HG02610 (cell line): Measurements from ENCODE around the gene CHD2.

ENCODE experiments used
- ATAC-seq: cut with Tn5 transposase; IDR thresholded peaks from one replicate; pipeline ENCODE4 v1.9.1; 2021; ENCODE audit warnings: mild to moderate bottlenecking, moderate library complexity; ENCODE audit not compliant: unreplicated experiment

Gene CHD2

DNA sequence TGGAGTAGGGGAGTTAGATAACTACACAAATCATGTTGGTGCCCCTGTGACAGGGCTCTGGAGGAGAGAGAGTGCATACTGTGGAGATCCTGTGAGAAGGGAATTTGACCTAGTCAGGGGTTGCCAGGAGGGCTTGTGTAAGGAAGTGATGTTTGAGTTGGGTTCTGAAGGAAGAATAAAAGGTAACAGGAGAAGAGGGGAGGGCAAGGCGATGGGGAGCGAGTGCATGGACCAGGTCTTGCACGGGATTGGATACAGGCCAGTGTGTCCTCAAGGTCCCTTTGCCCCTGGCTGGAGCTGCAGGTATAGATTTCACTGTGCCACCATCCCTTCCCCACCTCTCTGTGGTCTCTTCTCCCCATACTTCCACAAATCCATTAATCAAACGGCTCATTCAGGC, 105.0 kb downstream of the CHD2 start:
- no peak for ATAC-seq

DNA sequence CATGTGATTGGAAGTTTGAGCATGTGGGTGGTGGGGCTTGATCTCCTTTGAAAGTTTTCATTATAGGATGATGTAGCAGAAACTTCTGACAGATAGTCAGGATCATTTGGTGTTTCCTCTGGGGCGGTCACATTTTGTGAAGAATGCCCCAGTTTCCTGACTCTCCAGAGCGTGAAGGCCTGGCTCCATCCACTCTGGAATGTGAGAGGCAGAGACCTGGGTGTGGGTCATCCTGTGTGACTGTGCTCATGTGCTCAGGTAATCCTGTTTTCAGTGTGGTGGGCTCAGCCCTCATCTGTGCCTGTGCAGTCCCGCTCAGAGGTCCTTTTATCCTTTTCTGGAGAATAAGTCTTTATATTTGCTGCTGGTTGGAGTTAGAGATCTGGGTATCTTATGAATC, 107.9 kb downstream of the CHD2 start:
- no peak for ATAC-seq

DNA sequence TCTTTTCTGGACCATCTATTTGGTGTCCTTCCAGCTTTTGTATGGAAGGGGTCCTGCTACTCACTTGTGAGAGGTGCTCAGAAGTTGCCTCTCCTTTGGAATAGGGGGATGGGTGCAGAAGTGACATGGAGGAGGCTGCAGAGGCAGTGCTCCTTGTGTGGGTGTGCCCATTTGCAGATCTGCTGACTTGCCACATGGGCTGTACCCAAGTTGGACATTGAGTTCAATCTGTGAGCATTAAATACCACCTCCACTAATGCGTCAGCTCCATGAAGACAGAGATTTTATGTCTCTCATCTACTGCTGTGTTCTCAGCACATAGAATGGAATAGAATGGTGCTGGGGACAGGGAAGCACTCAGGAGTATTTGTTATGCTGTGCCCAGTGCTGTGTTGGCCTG, 112.7 kb downstream of the CHD2 start:
- no peak for ATAC-seq

DNA sequence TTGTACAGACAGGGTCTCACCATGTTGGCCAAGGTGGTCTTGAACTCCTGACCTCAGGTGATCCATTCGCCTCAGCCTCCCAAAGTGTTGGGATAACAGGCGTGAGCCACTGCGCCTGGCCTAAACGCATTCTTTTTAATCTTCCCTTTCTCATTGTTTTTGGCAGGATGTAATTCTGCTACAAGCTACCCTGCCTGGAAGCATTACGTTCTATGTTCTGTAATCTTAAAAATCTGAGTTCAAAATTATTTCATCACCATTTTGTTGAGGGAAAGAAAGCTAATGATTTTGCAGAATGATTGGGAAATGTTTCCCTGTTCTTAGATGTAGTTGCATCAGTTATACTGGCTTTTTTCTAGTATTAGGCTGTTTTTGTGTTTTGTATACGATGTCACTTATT, 117.4 kb downstream of the CHD2 start:
- ATAC-seq: no peak

DNA sequence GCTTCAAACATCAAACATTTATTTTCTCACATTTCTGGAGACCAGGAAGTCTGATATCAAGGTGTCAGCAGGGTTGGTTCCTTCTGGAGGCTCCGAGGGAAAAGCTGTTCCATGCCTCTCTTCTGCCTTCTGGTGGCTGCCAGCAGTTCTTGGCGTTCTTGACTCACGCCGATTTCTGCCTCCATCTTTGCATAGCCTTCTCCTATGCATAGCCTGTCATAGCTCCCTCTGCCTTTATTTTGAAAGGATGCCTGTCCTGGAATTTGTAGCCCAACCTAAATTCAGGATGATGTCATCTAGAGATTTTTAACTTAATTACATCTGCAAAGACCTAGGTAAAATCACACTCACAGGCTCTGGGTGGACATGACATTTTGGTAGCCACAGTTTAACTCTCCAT, 118.5 kb downstream of the CHD2 start:
- ATAC-seq: no peak

DNA sequence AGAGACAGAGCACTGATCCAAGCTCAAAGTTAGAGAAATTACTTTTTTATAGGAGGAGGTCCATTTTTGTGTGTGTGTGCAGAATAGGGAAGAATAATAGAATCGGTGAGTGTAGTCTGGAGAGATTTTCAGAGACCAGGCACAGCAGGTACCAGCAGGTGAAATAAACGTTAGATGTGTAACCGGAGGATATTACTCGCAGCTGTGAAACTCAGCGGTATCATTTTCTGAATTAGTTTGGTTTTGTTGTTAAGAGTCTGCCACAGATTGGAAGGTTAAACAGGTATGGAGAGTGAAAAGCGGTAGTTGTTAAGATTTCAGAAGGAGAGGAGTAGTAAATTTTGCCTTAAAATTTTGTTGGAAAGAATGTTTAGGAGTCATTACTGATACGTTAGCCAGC, 119.0 kb downstream of the CHD2 start:
- ATAC-seq: no peak

DNA sequence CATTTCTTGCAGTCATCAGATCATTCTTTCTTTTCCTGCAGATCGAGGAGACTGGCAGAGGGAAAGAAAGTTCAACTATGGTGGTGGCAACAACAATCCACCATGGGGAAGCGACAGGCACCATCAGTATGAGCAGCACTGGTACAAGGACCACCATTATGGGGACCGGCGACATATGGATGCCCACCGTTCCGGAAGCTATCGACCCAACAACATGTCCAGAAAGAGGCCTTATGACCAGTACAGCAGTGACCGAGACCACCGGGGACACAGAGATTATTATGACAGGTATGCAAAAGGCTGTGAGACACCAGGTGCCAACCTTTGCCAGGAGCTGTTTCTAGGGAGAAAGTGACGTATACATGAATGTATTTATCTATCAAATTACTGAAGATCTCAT, 119.8 kb downstream of the CHD2 start:
- ATAC-seq: no peak

DNA sequence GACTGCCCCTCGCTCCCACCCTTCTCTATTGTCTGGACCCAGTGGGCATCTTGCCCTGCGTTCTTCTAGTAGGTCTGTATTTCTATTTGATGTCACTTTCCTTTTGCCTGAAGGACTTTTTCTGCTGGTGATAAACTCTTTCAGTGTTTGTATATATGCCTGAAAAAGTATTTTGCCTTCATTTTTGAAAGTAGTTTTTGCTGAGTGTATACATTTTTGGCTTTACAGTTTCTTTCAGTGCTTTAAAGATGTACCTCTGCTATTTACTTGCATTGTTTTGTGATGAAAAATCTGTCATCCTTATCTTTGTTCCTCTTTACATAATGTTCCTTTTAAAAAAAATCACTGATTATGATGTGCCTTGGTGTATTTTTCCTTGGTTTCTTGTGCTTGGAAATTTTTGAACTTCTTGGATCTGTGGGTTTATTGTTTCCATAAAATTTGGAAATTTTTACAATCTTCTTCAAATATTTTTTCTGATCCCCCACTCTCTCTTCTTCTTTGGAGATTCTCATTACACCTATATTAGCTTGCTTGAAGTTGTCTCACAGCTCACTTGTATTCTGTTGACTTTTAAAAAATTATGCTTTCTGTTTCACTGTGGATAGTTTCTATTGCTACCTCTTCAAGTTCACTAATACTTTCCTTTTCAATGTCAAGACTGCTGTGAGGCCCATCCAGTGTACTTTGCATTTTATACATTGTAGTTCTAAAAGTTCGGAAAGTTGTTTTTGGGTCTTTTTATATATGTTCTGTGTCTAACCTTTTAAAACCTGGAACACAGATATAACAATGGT, 121.0 kb downstream of the CHD2 start:
- ATAC-seq: peak; percentile 78

DNA sequence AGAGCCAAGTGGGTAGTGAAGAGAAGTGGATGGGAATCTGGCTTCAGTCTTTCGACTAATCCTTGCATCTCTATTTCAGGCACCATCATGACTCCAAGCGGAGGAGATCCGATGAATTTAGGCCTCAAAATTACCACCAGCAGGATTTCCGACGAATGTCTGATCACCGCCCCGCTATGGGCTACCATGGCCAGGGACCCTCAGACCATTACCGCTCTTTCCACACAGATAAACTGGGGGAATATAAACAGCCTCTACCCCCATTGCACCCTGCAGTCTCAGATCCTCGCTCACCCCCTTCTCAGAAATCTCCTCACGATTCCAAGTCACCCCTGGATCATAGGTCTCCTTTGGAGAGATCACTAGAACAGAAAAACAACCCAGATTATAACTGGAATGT, 124.2 kb downstream of the CHD2 start:
- ATAC-seq: no peak

DNA sequence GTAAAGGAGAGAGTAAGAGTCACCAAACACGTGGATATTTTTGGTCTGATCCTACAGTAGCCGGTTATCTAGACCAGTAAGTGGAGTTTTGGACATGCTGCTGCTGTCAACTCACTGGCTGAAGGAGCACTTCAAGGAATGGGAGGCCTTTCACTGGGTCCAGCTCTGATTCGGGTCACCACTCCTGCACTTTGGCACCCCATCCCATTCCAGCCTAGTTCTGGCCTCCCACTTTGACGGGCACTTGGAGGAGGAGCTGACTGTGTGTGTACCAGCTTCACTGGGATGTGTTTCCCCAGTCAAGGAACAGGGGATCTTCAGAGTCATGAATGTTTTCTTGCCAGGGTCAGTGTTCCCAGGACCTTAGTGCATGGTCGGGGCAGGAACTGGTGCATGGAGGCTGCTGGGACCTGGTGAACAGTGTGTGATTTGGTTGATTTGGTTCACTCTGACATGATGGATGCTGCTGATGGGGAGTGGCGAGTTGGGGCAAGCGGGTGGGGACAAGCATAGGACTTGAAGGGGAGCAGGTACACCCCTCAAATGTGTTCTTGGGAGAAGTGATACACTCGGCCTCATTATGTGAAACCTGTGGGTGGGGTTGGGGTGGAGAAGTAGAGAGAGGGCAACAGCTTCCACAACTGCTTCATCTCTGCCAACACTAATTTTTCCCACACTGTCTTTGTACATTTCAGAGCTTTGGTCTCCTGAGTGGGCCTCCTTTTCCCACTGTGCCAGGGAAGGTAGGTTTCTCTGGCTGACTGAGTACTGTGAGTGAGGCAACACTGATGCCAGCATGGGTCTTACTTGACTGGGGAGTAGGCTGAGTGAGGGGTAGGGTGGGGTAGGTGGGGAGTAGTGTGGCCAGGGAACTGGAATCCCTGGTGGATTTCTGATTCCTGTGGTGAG, 124.8 kb downstream of the CHD2 start:
- ATAC-seq: no peak

DNA sequence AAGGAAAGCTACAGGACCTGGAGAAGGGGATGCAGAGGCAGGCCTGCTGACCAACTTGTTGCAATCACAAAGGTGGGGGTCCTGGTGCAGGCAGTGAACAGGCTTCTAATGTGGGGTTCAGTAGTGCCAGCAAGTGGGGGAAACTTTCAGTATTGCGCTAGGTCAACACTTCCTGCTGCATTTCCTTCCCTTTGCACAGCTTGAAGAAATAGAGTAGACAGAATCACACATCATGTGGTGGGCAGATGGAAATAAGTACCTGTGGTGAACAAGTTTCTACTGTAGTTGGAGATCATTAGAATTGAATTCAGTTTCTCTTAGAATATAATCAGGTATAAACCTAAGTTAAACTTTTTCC, 125.5 kb downstream of the CHD2 start:
- no peak for ATAC-seq

DNA sequence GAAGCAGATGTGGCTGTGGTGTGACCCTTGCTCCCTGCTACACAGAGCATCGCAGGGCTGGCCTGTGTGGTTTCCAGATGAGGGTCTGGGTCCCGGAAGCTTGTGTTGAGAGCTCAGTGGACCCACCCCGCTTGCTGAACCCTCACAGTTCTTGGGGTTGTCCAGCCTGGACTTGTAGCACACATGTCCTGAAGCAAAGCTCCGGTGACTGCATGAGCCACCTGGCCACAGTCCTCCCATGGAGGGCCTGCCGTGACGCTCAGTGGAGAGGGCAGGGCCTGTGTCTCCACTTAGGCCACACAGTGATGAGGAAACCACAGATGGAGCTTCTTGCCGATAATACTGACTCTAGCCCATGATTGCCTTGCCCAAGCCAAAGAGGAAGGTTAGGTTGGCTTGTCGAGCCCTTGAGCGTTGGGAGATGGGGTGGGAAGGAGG, 126.3 kb downstream of the CHD2 start:
- ATAC-seq: no peak

DNA sequence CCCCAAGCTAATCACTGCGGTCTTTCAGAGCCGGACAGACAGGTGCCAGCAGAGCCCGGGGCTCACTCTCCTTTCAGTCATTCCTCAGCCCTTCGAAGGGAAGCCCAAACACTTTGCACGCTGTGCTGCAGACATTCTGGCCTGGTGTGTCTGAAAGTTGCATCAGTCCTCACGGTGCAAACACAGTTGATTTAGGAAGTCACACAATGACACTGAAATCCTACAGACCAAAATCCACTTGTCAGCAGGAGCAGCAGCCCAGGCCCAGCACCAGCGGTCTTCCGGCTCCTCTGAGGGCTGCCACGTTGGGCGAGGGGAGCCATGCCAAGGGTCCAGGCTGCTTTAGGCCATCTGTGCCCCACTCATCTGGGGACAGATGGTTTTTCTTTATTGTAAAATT, 127.3 kb downstream of the CHD2 start:
- no peak for ATAC-seq

DNA sequence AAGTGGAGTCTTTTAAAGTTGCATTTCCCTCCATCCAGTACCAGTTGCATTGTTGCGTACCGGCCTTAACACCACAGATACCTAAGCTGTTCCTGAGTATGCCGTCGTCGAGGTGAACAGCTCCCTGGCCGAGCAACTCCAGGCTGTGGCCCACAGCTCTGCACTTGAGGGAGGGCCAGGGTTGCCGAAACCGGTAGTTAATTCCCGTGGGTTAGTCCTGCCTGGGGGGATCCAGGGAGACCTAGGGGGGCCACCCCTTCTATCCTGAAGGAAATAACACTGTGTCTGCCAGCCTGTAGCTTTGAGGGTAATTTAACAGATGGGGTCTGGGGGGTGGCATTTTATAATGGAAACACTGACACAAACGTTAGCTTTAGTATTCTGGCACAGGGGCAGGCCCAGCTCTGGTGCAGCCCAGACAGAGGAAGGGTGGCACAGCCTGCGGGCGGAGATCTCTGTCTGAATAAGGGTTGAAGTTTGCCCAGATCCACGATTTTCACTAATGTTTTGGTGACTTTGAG, 128.0 kb downstream of the CHD2 start:
- no peak for ATAC-seq

DNA sequence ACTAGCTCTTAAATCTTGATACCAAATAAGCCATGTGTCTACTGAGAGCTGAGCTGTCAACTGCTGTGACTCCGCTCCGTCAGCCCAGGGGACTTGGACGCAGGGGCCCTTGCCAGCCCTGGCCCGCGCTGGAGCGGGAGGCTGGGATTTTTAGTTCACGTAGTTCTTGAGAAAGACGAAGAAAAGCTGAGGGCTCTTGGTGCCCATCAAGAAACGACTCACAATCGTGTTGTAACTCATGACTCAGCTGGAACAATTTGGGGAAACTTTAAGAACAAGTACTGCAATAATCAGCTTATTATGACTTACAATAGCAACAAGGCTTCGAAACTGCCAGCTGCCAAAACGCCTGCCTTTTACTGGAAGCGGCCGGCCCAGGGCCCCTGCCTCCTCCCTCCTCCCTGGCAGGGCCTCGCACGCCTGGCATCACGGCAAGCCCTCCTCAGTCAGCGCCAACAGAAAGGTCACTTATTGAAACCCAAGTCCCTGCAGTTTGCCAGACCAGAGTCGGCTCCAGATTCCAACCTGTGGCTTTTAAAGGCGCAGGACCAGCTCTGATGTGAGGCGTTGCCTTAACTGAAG, 128.6 kb downstream of the CHD2 start:
- ATAC-seq: no peak

DNA sequence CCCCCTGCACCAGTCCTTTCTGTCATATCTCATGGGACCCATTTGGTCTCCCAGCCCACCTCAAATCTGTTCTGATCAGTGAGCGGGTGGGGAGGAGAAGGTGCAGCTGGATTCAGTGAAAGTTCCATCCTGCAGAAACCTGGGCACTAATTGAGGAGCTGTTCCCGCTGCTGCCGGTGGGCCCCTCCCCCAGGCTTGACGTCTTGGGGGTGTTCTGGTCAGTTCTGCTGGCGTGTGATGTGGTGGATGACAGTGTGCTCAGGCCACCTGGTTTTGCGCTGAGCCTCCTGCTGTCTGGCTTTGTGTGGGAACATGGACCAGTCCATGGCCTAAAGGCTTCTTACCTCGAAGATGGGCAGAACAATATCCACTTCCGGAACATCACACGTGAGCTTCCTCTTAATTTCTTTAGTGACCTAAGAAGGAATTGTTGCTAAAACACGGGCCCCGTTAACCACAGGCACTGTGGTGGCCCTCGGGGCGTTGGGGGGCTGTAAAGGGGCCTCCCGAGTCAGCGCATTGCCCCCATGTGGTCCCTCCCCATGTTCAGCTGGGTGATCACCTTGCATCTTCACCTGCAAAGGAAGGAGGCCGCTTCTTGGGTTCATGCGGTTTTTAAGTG, 129.2 kb downstream of the CHD2 start:
- no peak for ATAC-seq

DNA sequence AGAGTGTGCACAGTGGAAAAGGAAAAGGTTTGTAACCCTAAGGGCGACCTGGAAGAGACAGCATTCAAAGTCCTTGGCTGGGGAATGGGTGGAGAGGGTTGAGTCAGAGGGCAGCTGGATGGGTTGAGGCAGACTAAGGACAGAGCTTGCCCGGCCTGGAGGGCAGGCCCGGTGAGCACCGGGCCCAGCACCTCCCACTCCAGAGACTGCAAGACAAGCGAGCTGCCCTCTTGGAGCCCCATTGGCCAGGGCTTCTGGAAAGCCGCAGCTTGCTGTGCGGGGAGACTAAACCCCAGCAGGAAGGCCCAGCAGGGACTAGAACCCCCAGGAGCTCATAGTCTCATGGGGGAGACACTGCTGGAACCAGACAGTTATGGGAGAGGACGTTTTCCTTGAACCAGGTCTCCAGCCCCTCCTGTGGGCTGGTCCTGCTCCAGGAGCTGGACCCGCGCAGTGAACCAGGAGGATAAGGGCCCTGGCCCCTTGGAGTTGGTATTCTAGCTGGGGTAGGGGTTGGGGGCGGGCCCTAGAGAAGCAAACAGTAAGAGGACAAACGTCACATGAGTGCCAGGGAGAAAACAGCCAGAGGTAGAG, 129.8 kb downstream of the CHD2 start:
- ATAC-seq: no peak

DNA sequence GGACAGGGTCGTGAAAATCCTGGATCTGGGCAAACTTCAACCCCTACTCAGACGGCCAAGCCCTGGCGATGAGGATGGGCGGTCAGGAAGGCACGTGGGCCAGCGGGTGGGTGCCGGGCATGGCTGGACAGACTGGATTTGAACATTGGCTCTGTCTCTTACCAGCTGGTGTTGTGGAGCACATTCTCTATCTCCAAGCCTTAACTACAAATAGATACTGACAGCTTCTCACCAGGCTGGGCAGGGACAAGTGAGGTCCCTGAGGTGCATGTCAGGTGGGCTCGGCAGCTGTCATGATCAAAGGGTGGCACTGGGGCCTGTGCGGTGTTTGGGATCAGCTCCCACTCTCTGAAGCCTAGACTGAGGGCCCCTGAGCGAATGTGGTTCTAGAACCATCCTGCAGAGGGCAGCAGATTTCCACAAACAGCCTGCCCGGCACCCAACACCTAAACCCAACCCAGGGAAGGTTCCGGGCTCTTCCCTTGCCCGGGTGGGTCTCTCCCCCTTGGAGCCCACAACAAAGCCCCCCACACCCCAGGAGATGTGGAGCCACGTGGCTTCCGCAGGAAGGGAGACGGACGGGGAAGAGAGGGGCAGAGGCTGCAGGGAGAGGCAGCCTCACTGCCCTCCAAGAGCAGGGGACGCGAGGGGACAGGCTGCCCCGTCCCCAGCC, 130.4 kb downstream of the CHD2 start:
- peak; percentile 74 for ATAC-seq

DNA sequence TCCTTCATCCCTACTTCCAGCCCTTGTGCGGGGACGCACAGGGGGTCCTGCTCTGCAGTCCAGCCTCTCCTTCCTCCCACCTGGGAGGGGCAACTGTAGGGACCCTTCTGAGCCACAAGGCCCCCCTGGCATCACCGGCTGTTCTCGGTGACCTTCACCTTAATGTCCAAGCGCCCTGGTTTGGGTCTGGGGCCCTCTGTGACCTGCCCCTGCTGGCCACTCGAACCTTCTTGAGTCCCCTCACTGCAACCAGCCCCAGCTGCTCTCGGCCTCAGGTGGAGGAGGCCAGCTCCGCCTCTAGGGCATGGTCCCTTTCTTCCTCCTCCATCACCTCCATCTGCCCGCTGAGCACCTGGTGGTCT, 131.0 kb downstream of the CHD2 start:
- no peak for ATAC-seq
